Kidney (tissue), 14 donors: Measurements from ENCODE around the gene VOPP1. TPM values are rescaled to one million over a fixed set of nuclear protein-coding genes. Genes with fewer than 3 reads are reported as not detected.

Experiments used
- DNase-seq, 5 donors: peaks; one replicate each; pipeline ENCODE4 v3.0.0-alpha.2; 2013 to 2020
- FAIRE-seq: peaks from 2 replicates; lab custom pipeline; 2012; peaks lifted over from hg19 to GRCh38; lab: Jason Lieb, UNC
- H3K27ac ChIP-seq, 2 donors: one replicate each; pipeline ENCODE4 v1.7.0; 2013; ENCODE audit warnings: low read depth in 2 of 2, low read length in 2 of 2, inconsistent platforms in 1 of 2
- H3K27me3 ChIP-seq: one replicate; pipeline ENCODE4 v1.7.1; 2013; ENCODE audit warnings: low read length, inconsistent platforms; ENCODE audit not compliant: control insufficient read depth, insufficient read depth
- H3K36me3 ChIP-seq, 3 donors: one replicate each; pipeline versions ENCODE4 v1.7.0 to v1.7.1; 2013; ENCODE audit warnings: low read length in 3 of 3, control low read depth in 1 of 3, inconsistent platforms in 1 of 3; ENCODE audit not compliant: insufficient read depth in 3 of 3, control insufficient read depth in 2 of 3
- H3K4me1 ChIP-seq, 3 donors: one replicate each; pipeline versions ENCODE4 v1.7.0 to v1.7.1; 2013; ENCODE audit warnings: low read length in 3 of 3, inconsistent platforms in 1 of 3, low read depth in 1 of 3; ENCODE audit not compliant: control insufficient read depth in 2 of 3, insufficient read depth in 2 of 3
- H3K4me3 ChIP-seq, 3 donors: one replicate each; pipeline versions ENCODE4 v1.7.0 to v1.8.1; 2013; ENCODE audit warnings: low read length in 3 of 3, control low read depth in 1 of 3, inconsistent platforms in 1 of 3
- H3K9ac ChIP-seq, 3 donors: one replicate each; pipeline versions ENCODE4 v1.7.0 to v1.7.1; 2013; ENCODE audit warnings: low read length in 3 of 3, control low read depth in 1 of 3, inconsistent platforms in 1 of 3
- H3K9me3 ChIP-seq, 3 donors: one replicate each; pipeline versions ENCODE4 v1.7.0 to v1.7.1; 2013; ENCODE audit warnings: low read length in 3 of 3, control low read depth in 1 of 3, inconsistent platforms in 1 of 3; ENCODE audit not compliant: control insufficient read depth in 2 of 3, insufficient read depth in 1 of 3
- intact Hi-C: fragments of 100-400 bp; cut with DNase I; formaldehyde crosslinking; loops from one replicate; pipeline ENCODE4 v1.11.1; 2022
- polyA plus RNA-seq: library from polyadenylated mRNA; stranded (reverse); fragments of 350-450 nt; fragmentation: Illumina TruSeq; extraction: RNeasy Lipid Tissue Mini Kit (QIAGEN cat#74804); gene quantifications from one replicate; pipeline ENCODE4 v1.2.3, GENCODE V29; 2014; ENCODE audit warnings: low read depth, low replicate concordance; ENCODE audit not compliant: insufficient read depth
- total RNA-seq: library from RNA; stranded (reverse); fragmentation: NEBNext Ultra II Directional; extraction: Animal tissue kit (Norgen Biotek cat#: 25700); gene quantifications from one replicate; pipeline ENCODE4 v1.2.1, GENCODE V29; 2021
- TF ChIP-seq, protein P1 (sequence below): IDR thresholded peaks from 3 replicates; pipeline ENCODE4 v1.5.1; 2012; ENCODE audit warnings: mild to moderate bottlenecking, moderate library complexity, borderline replicate concordance; ENCODE audit not compliant: insufficient read depth; ENCODE audit errors: extremely low read depth
- donor health status: control.
- donor health status: control.
- donor health status: control.
- donor health status: control.
- donor health status: control.
- donor health status: DM: yes; HTN: yes; CAD: no.
- donor health status: Normal renal cell carcinoma (clear cell type).

VOPP1 gene
- total and polyA plus RNA-seq, 2 donors from 2014 or later = 47.3 to 98.7 TPM

DNA sequence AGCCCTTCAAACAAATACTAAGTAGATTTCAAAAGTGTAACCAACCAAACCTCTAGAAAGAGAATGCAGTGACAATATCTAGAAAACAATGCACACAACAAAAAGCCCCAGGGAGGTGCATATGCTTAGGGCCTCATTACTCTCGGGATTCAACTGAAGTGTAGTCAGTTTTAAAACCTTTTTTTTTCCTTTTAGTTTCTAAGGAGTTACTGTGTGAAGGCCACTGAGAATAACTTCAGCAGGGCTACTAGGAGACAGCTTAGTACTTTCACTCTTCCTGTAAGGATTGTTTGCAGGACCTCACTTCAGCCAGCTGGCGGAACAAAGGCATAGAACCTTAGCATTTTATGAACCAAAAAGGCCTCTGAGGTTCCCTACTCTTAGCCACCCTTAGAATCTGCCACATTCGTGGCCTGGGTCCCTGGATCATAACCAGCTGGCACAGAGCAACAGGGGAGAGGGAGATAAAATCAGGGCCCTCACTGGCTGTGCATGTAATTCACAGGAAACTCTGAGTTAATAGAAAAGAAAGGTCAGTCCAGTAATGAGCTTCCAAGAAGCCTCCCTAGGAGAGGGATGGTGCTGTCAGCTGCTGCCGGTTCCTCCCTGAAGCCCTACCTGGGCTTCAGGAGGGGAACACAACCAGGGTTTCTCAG is 3.6 kb downstream of the VOPP1 start:
- no peak for FAIRE-seq
- intact Hi-C loops = no loop called here
- Histone ChIP-seq H3K9me3 (no peaks in the 10 kb centered on the region), H3K27ac (peak overlapping the region; percentile 48), H3K27me3 (no peaks in the 10 kb centered on the region), H3K9ac (no peak overlapping the region), H3K4me1 (peaks cover 3 to 29% (median 26%) of the 10 kb centered on the region in 3 donors), H3K4me3 (no peak overlapping the region), H3K36me3 (no peaks in the 10 kb centered on the region)
- TF ChIP-seq, protein P1, sequence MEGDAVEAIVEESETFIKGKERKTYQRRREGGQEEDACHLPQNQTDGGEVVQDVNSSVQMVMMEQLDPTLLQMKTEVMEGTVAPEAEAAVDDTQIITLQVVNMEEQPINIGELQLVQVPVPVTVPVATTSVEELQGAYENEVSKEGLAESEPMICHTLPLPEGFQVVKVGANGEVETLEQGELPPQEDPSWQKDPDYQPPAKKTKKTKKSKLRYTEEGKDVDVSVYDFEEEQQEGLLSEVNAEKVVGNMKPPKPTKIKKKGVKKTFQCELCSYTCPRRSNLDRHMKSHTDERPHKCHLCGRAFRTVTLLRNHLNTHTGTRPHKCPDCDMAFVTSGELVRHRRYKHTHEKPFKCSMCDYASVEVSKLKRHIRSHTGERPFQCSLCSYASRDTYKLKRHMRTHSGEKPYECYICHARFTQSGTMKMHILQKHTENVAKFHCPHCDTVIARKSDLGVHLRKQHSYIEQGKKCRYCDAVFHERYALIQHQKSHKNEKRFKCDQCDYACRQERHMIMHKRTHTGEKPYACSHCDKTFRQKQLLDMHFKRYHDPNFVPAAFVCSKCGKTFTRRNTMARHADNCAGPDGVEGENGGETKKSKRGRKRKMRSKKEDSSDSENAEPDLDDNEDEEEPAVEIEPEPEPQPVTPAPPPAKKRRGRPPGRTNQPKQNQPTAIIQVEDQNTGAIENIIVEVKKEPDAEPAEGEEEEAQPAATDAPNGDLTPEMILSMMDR = no peak
- DNase-seq = no peak

DNA sequence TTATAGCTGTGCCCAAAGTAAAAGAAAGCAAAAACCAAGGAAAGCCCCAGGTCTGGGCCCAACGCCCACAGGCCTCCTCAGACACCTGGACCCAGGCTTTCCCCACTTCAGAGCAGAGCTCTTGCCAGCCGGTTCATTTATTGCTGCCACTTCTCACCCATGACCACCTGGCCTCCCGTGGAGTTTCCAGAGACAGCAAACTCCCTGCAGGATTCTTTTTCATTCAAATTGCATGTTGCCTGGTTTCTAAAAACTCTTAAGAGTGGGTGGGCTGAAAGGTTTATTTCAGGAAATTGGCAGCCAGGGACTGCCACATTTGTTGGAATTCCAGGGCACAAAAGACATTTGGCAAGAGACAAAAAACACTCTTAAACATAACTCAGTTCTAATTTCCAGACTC is 4.7 kb downstream of the VOPP1 start:
- no peaks in the 10 kb centered on the region for H3K9me3 ChIP-seq
- no peaks in the 10 kb centered on the region for H3K36me3 ChIP-seq
- no peaks in the 10 kb centered on the region for H3K27me3 ChIP-seq
- H3K4me3 ChIP-seq = no peak overlapping the region
- H3K4me1 ChIP-seq = peaks cover 0 to 19% (median 17%) of the 10 kb centered on the region in 3 donors
- DNase-seq (no peak), FAIRE-seq (no peak)
- intact Hi-C loops = no loop called here
- no peak overlapping the region for H3K27ac ChIP-seq
- TF ChIP-seq, protein P1 = no peak
- H3K9ac ChIP-seq = no peak overlapping the region

DNA sequence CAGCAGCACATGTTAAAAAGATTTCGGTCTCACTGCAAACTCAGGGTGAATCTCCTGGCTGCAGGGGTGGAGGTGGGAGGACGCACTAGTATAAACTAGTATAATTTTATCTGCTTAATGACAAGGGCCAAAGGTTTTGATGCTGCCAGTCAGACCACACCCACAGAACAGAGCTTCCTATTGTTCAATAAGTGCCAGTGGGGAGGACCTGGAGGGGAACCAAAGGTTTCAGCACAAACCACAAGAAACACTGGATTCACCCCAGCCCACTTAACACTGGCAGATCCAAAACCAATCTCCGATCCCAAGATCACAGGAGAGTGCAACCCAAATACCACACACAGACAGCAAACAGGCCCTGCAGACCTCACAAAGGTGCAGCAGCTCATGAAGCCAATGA is 6.6 kb downstream of the VOPP1 start:
- Histone ChIP-seq H3K4me3 (no peak overlapping the region), H3K9me3 (no peaks in the 10 kb centered on the region), H3K9ac (no peak overlapping the region), H3K4me1 (peaks cover 0 to 19% (median 17%) of the 10 kb centered on the region in 3 donors), H3K36me3 (no peaks in the 10 kb centered on the region), H3K27me3 (no peaks in the 10 kb centered on the region), H3K27ac (no peak overlapping the region)
- TF ChIP-seq, protein P1 = no peak
- intact Hi-C loops = no loop called here
- FAIRE-seq = no peak
- DNase-seq = no peak
